GM04504 (cell line): ENCODE data around the gene NUDT9.
"Not testable (repeated sequence)": the region's sequence is repeated elsewhere in the genome, so short reads cannot be mapped to it uniquely, and the experiment has no call there.

ENCODE experiments used
- DNase-seq: peaks from one replicate; pipeline ENCODE4 v3.0.0-alpha.2; 2012; ENCODE audit warnings: low read depth

The NUDT9 gene

DNA sequence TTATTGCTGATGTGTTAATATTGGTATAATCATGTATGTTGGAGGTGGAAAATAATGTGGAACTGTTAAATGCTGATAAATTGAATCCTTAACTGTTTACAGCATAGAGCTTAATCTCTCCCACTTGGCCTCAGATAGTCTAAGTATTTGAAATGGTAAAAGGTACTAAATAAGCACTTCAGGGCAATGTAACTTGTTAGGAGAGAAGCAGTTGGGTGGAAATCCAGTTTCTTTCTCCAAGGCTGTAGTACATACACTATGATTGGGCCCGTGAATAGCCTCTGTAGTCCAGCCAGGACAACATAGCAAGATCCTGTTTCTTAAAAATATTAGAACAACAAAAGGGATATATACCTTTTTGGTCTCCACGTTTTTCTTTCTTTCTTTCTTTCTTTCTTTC is 39.7 kb downstream of the NUDT9 start:
- no peak for DNase-seq

DNA sequence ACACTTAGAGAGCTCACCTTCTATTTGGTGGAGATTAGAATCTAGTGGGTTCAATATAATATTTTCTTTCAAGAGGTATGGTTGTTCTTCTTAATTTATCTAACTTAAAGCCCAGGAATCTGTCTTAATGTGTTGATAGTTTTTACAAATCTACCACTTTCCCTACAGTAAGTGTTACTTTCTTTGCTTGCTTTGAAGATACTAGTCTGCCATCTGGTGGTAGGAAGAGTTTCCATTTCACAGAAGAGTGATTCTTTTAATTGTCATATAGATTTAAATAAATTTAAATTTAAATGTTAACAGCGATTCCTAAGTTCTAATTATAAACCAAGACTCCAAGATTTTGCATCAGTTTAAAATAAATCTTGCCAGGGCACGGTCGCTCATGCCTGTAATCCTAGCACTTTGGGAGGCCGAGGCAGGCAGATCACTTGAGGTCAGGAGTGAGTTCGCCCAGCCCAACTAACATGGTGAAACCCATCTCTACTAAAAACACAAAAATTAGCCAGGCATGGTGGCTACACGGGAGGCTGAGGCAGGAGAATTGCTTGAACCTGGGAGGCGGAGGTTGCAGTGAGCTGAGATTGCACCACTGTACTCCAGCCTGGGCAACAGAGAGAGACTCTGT is 43.5 kb downstream of the NUDT9 start:
- DNase-seq = peak; percentile 23

DNA sequence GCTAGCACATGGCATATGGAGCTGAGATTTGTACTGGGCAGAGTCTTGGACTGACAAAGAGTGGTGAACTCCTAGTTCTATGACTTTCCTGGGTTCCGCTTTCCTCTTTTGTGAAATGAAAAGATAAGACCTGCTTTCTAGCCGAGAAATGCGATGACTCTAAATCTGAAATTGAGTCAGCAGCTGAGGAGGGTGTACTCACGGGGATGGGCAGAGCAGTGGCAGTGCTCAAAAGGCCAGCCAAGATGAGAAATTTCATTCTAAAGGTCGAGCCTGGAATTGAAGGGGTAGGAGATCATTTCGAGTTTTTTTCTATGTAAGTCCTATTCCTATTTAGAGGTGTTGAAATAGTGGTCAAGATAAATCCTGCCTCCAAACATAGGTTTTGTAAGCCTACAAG is 47.0 kb downstream of the NUDT9 start:
- DNase-seq = no peak

DNA sequence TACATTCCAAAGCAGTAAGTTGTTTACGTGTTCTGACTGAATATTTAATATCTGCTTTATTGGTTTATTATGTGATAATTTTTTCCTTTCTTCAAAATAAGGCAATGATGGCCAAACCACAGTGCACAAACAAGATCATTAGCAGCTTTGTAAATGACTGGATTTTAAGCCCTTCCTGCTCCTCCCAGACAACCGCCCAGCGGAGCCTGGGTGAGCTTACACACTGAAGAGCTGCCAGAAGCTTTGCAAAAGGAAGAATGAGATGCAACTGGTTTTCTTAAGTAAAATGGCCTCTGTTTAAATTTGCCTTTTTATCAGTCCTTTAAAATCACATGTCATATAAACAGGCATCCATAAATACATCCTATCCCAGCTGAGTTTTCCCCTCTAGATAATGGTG is 54.6 kb downstream of the NUDT9 start:
- no peak for DNase-seq

DNA sequence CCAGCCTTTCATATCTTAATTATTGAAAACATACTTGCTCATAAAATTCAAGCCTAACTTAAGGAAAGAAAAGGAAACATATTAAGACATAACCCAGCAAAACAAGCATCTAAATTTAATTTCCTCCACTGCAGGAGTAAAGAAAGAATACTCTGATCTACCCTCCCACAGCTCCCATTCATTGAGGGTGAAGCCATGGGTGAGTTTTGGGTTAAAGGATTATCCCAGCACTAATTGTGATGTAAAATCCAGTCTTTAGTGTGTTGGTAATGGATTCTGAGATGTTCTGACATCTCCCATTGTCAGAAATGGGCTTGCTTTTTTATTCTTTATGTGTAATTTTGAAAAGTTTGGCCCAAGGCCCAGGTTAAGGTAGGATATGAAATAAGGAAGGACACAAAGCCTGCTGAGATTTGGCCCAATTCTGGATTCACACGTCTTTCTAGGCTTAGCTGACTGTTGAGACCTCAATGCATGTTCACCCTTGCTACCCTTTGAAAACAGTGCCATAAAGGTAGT is 56.4 kb downstream of the NUDT9 start:
- no peak for DNase-seq

DNA sequence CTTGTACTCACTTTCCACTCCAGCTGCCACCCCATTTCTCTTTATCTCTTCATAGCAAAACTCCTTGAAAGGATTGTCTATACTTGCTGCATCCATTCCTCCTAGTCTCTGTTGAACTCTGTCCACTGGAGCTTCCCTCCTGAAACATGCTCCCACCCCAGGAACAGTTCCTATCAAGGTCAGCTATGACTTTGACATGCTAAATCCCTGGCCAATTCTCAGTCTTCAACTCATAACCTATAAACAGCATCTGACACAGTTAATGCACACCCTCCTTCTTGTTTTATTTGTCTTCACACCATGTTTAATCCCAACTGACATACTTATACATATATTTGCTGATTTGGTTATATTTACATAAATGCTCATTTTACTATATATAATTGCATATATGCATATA is 59.0 kb downstream of the NUDT9 start:
- DNase-seq = no peak

DNA sequence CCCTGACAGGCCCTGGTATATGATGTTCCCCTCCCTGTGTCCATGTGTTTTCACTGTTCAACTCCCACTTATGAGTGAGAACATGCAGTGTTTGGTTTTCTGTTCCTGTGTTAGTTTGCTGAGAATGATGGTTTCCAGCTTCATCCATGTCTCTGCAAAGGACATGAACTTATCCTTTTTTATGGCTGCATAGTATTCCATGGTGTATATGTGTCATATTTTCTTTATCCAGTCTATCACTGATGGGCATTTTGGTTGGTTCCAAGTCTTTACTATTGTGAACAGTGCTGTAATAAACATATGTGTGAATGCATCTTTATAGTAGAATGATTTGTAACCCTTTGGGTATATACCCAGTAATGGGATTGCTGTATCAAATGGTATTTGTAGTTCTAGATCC is 60.9 kb downstream of the NUDT9 start:
- DNase-seq = not testable (repeated sequence)

DNA sequence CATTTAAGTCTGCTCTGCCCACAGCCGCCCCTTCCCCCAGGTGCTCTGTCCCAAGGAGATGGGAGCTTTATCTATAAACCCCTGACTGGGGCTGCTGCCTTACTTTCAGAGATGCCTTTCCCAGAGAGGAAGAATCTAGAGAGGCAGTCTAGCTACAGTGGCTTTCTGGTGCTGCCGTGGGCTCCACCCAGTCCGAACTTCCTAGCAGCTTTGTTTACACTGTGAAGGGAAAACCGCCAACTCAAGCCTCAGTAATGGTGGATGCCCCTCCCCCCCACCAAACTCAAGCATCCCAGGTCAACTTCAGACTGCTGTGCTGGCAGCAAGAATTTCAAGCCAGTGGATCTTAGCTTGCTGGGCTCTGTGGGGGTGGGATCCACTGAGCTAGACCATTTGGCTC is 66.3 kb downstream of the NUDT9 start:
- not testable (repeated sequence) for DNase-seq

DNA sequence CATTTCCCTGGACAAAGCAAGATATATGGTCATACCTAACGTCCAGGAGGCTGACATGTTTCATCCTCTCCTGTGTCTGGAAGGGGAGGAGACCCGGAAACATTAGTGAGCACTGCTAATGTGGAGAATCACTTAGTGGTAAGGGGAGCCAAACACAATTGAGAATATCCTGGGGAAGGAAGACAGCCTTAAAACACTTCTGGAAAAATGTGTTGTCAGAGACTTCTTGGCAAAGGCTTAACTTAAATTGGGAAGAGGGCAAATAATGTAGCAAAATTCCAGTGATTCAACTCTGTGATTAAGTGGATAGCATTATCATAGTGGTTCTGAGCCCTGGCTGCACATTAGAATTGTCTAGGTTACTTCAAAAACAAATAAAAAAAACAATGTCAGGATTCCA is 67.3 kb downstream of the NUDT9 start:
- DNase-seq = peak; percentile 10

DNA sequence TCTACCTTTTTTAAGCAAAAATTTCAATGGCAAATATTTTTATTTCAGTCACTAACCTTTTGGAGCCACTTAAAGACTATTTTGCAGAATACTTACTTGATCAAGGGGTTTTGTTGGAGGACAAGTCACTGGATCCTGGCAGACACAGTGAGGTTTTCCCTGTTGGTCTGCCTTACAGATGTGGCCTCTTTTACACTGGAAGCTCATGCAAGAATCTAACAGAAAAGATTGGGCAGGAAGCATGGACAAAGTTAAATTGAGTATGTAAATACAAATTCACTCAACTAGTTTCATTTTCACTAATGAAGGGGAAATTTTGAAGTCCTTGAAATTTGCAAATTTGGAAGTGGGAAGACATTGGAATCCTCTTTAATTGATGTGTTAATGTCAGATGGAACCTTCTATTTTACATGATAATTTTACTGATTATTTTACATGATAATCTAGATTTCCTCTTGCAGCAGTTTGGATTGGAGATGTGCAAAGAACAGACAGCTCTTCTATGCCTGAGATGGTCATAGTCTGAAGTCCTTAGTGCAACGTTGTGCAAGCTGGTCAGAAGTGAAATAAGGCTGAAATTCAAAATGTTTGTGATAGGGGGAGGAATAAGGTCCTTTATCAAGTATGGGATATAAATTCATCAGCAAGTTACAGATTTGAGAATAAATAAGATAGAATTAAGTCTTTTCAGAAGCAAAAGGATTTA is 68.4 kb downstream of the NUDT9 start:
- no peak for DNase-seq

DNA sequence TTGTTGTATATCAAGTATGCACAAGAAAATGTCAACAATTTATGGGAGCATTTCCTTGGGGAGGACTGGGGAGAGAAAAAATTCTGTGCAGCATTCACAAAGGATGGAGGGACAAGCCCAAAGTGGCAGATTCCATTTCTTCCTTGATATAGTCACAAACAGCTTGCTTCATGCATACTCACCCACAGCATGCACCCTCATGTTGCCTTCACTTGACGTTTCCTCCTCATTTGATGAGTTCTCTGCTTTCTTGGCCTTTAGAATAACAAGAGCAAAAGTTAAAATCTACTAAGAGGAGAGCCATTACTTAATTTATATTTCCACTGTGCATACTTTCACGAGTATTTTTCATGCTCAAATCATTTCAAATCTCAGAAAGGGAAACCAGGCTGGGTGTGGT is 69.1 kb downstream of the NUDT9 start:
- no peak for DNase-seq

DNA sequence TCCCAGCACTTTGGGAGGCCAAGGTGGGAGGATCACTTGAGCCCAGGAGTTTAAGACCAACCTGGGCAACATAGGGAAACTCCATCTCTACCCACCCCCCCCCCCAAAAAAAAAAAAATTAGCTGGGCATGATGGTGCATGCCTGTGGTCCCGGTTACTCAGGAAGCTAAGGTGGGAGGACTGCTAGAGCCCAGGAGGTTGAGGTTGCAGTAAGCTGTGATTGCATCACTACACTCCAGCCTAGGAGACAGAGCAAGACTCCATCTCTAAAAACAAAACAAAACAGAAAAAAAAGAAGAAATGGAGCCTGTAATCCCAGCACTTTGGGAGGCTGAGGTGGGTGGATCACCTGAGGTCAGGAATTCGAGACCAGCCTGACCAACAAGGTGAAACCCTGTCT is 69.5 kb downstream of the NUDT9 start:
- not testable (repeated sequence) for DNase-seq

DNA sequence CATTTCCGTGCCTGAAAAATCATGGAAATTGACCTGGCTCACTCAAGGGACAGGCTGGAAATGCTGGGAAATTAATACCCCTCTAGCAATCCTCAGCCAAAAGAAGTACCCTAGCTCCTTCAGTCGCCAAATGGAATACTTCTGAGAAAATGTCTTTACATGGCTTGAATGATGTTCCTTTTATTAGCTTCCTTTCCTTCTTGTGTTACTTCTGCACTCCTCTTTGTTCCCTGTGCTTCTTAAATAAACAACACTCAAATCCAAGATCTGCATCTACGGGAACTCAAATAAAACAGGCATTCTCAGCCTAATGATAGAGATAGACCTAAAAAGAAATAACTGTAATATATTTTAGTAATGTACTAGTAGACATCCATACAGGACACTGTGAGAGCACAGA is 70.7 kb downstream of the NUDT9 start:
- no peak for DNase-seq

DNA sequence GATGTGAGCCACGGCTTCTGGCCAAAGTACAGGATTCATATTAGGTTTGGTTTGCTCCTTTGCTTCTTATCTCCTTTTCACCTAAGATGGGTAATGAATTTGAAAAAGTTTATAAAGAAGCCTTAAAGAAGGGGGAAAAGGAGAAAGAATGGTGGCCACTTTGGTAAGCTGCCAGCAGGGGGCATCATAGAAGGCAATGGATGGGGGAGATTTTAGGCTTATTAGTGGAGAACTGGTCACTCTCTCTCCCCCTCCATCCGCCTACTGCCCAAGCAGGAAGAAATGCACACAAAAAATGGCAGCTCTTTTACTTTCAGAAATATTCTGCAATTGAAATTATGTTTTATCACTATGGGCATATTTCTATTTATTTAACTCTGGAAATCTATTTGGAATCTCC is 74.8 kb downstream of the NUDT9 start:
- DNase-seq = no peak

DNA sequence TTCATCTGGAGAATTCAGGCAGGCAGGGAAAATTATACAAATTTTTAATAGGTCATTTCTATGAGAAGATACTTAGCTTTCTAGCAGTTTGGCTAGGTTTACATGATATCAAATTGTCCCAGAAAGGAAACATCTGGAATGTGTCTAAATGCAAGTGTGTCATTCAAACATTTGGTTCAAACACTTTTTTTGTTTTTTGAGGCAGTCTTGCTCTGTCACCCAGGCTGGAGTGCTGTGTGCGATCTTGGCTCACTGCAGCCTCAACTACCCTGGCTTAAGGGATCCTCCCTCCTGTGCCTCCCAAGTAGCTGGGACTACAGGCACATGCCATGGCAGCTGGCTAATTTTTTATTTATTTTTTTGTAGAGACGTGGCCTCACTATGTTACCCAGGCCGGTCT is 75.2 kb downstream of the NUDT9 start:
- no peak for DNase-seq

DNA sequence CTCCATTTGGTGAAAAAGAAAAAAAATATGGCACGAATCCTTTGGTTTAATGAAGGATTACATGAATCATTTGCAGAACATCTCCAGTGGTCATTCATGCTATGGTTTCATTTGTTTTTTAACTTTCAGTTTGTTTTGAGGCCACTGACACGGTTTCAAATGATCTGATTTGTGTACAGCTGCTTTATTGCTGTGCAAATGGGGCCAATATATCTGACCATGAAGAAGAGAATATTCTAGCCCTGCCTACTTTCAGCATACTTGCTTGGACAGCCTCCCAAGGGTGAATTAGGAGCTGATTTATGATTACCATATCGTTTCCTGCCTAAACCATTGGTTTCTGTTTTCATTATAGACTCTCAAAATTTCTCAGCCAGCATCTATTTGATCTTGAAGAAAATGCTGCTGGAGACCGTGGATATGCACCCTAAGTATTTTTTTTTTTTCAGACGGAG is 76.1 kb downstream of the NUDT9 start:
- DNase-seq = peak; percentile 73

DNA sequence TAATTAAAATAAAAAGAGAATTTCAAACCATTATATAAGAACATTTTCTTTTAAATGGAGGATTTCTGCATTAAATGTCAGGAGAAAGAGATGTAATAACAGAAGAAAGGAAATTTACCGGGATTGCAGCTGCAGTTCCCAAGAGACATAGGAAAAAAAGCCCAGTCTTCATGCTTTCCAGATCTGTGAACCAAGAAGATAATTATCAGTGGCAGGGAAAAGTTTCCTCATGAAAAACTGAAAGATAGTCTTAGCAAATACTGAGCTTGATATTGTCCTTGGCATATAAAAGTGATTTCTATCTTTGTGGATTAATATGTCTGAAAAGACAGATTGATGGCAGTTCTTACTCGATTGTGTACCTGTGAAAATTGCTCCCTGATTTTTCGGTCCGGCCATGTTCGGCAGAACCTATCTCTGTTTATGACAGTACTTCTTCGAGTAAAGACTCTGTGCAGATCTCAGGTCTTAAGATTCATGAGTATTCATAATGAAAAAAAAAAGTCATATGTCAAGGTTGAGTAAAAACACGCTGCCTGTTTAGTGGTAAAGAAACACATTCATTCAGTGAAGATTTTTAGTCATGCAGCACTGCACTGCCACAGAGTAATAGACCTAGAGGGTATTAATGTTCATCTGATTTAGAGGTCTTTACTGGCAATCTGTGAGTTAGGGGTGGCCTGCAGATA is 77.2 kb downstream of the NUDT9 start:
- no peak for DNase-seq

DNA sequence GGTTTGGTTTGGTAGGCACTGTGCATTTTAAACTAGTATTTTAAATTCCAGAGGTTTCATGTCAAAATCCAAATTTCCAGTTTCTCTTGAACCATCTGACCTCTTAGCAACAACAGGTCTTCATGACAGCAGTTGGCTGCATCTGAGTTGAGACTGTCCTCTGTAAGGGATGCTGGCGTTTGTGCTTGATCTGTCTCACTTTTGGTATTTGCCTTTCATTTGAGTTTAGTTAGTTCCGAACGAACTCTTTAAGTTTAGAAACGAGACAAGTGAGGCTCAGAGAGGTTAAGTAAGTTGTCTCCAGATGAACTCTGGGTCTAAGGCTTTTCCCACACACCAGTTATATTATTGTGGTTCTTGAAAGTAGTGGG is 77.7 kb downstream of the NUDT9 start:
- no peak for DNase-seq

DNA sequence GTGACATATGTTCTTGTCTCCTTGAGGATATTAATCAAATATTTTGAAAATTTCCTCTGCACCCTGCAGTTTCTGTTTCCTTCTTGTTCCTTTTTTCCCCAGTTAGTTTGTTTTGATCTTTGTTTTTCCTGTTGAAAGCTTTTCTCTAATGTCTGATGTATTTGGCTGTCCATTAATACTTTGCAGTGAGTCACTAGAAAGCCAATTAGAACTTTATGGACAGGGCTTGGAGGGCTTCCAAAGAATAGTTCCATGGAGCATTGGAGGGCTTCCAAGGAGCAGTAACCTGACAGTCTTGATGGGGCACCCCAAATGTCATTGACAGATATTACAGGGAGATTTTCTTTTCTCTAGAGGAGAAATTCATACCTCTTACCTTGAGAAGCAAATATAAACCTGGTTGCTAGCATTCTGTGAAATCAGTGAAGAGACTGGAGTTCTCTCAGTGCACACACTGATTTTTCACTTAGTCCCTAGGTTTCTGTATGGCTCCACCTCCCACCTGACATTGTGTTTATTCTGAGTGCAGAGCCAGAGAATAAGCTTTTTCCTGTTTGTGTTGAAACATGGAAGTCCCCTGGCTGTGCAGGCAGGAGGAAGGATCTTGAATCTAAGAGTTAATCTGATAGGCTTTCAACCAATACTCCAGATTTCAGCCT is 80.3 kb downstream of the NUDT9 start:
- DNase-seq = no peak

DNA sequence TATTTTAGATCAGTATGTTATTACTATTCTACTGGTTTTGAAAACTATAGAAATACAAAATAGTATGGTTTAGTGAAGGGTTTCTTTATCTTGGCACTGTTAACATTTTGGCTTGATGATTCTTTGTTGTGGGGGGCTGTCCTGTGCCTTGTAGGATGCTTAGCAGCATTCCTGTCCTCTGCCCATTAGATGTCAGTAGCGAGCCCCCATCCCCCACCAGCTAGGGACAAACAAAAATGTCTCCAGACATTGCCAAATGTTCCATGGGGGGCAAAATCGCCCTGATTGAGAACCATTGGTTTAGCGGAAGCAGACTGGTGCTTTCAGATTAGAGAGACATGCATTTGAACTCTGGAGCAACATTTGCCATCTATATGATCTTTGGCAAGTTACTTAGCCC is 83.5 kb downstream of the NUDT9 start:
- no peak for DNase-seq

DNA sequence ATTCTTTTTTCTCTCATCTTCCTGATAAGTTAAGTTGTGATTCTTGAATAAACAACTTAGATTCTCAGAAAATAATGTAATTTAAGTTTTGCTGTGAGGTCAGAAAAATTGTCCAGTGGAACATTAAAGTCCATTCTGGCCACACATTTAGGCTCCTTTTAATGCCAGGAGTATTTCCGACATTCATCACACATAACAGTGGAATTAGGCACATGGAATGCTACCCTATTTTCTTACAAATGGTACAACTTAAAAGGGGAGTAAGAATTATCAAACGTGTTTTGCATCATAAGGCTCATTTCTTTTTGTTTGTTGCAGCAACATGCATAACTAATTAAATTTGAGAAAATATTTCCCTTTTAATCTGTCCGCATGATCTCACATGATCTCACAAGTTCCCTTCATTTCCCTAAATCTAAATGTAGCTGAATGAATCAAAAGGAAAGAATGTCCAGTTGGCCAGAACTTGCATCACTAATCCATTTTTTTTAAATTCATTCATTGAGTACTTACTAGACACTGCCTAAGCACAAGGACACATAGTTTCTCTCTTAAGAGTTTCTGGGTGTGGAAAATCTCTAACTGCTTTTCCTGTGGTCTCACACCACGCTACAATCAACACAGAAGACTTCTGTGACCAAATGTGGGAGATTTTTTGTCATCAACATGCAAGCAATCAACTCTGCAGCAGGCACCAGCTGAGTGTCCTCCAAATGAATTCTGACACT is 84.8 kb downstream of the NUDT9 start:
- peak; percentile 72 for DNase-seq
